ENCODE results near the gene NARS2. TPM values are rescaled to one million over a fixed set of nuclear protein-coding genes. Genes with fewer than 3 reads are reported as not detected.

The NARS2 gene
- total RNA-seq, 6 donors from 2014 or later, result 7.7 to 45.1 (median 15.5) TPM

DNA sequence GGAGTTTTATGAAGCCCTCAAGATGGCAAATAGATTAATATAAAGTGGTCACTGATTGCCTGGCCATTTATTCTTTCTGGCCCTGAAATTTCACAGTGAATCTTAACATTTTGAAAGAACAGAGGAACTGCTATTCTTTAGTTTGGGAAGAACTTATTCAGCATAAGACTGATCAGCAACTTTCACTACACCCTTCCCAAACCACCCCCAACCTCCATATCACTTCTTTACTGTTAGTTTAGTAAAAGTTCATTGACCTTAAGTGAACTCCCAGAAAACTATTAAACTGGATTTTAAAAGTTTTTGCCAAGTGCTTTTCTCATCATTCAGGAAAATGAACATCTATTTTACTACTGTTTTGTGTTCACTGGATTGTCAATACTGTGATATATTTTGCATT lies 77.4 kb downstream of the NARS2 start:
- TF ChIP-seq, protein P1, sequence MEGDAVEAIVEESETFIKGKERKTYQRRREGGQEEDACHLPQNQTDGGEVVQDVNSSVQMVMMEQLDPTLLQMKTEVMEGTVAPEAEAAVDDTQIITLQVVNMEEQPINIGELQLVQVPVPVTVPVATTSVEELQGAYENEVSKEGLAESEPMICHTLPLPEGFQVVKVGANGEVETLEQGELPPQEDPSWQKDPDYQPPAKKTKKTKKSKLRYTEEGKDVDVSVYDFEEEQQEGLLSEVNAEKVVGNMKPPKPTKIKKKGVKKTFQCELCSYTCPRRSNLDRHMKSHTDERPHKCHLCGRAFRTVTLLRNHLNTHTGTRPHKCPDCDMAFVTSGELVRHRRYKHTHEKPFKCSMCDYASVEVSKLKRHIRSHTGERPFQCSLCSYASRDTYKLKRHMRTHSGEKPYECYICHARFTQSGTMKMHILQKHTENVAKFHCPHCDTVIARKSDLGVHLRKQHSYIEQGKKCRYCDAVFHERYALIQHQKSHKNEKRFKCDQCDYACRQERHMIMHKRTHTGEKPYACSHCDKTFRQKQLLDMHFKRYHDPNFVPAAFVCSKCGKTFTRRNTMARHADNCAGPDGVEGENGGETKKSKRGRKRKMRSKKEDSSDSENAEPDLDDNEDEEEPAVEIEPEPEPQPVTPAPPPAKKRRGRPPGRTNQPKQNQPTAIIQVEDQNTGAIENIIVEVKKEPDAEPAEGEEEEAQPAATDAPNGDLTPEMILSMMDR (IDR thresholded peaks at IDR 0.05), result no peak
- TF ChIP-seq EP300 (IDR thresholded peaks at IDR 0.05), result no peak
- TF ChIP-seq POLR2A (IDR thresholded peaks at IDR 0.05), result no peak
- H3K27ac ChIP-seq, result no peak overlapping the region
- H3K9me3 ChIP-seq, result no peaks in the 10 kb centered on the region
- H3K4me1 ChIP-seq, result peaks cover 0 to 6% (median 0%) of the 10 kb centered on the region in 4 donors
- ATAC-seq (ENCODE audit: low FRiP score in 2 of 2) (no peak), DNase-seq (no peak)
- no peaks in the 10 kb centered on the region for H3K27me3 ChIP-seq
- H3K36me3 ChIP-seq, result no peaks in the 10 kb centered on the region
- H3K4me3 ChIP-seq, result no peak overlapping the region

DNA sequence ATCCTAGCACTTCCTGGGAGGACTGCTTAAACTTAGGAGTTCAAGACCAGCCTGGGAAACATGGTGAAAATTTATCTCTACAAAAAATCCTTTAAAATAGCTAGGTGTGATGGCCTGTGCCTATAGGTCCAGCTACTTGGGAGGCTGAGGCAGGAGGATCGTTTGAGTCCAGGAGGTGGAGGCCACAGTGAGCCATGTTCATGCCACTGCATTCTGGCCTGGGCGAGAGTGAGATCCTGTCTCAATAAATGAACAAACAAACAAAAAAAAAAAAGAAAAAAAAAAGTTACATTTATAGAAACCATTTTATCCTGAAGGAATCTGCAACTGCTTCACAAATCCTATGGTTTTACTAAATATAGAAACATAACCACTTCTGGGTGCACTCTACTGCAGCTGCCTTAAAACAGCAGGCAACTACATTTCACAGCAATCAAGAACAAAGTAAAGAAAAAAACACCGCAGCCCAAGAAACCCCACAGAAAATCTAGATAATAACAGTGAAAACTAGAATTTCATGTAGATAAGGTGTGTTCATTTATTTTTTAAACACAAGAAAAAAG lies 81.2 kb downstream of the NARS2 start:
- H3K27me3 ChIP-seq, result no peaks in the 10 kb centered on the region
- no peak for TF ChIP-seq EP300 (IDR thresholded peaks at IDR 0.05)
- TF ChIP-seq, protein P1 (IDR thresholded peaks at IDR 0.05), result no peak
- H3K36me3 ChIP-seq, result peaks cover 0 to 4% (median 0%) of the 10 kb centered on the region in 4 donors
- no peak overlapping the region for H3K4me3 ChIP-seq
- no peak for DNase-seq
- 76 to 87% methylated on average over 3 of the region's 3 CpGs for WGBS, 2 donors
- peaks cover 0 to 6% (median 0%) of the 10 kb centered on the region in 4 donors for H3K4me1 ChIP-seq
- ATAC-seq (ENCODE audit: low FRiP score in 2 of 2), result no peak
- peak overlapping the region in 2 of 4 donors; percentile 52 to 56 for H3K27ac ChIP-seq
- no peaks in the 10 kb centered on the region for H3K9me3 ChIP-seq

DNA sequence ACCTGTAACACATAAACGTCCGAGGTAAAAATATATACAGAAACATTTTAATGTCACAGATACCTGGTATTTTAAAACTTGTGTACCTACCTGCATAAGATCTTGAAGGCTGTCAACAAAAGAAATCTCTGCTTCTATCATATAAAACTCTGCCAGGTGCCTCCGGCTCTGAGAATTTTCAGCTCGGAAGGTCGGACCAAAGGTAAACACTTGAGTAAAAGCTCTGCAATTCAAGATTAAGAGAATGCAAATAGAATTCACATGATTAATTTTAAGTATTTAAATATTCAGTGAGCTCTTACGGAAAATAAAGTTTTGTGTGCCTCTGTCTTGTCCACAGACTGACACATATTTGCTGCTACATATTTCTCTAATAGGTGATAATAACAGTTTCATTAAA lies 81.7 kb downstream of the NARS2 start:
- ATAC-seq (ENCODE audit: low FRiP score in 2 of 2) (no peak), DNase-seq (no peak)
- peak overlapping the region in 2 of 4 donors; percentile 52 to 56 for H3K27ac ChIP-seq
- peak overlapping the region in 1 of 4 donors; percentile 0 for H3K4me3 ChIP-seq
- peaks cover 0 to 4% (median 0%) of the 10 kb centered on the region in 4 donors for H3K36me3 ChIP-seq
- WGBS, 2 donors, result 68 to 78% methylated on average over 6 of the region's 6 CpGs
- H3K4me1 ChIP-seq, result peaks cover 0 to 6% (median 0%) of the 10 kb centered on the region in 4 donors
- TF ChIP-seq, protein P1 (IDR thresholded peaks at IDR 0.05), result no peak
- TF ChIP-seq EP300 (IDR thresholded peaks at IDR 0.05) (no peak), POLR2AphosphoS5 (IDR thresholded peaks at IDR 0.05) (no peak), POLR2A (IDR thresholded peaks at IDR 0.05) (no peak)
- no peaks in the 10 kb centered on the region for H3K27me3 ChIP-seq
- no peaks in the 10 kb centered on the region for H3K9me3 ChIP-seq

DNA sequence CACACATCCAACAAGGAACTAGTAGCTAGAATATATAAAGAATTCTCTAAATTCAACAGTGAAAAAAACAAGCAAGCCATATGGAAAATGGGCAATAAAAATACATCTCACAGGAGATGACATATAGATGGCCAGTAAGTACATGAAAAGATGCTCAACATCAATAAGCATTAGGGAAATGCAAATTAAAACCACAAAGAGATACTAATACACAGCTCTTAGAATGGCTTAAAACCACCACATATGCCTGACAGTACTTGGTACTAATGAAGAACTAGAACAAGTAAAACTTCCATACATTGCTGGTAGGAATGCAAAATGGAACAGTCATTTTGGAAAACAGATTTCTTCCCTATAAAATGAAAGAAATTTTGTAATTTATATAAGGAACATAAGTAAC lies 85.5 kb downstream of the NARS2 start:
- TF ChIP-seq POLR2AphosphoS5 (IDR thresholded peaks at IDR 0.05) (no peak), EP300 (IDR thresholded peaks at IDR 0.05) (no peak), POLR2A (IDR thresholded peaks at IDR 0.05) (no peak)
- TF ChIP-seq, protein P1 (IDR thresholded peaks at IDR 0.05), result no peak
- H3K4me3 ChIP-seq, result no peak overlapping the region
- H3K27me3 ChIP-seq, result no peaks in the 10 kb centered on the region
- ATAC-seq (ENCODE audit: low FRiP score in 2 of 2) (no peak), DNase-seq (no peak)
- peaks cover 0 to 8% (median 0%) of the 10 kb centered on the region in 4 donors for H3K36me3 ChIP-seq
- H3K27ac ChIP-seq, result no peak overlapping the region
- no peaks in the 10 kb centered on the region for H3K9me3 ChIP-seq
- H3K4me1 ChIP-seq, result peaks cover 0 to 5% (median 0%) of the 10 kb centered on the region in 4 donors

GRCh38 chr11:78478536-78478935 lies 96.1 kb downstream of the NARS2 start:
- H3K4me3 ChIP-seq, result no peak overlapping the region
- WGBS, 2 donors, result 98 to 100% methylated on average over 2 of the region's 2 CpGs
- peaks cover 0 to 10% (median 0%) of the 10 kb centered on the region in 4 donors for H3K36me3 ChIP-seq
- TF ChIP-seq, protein P1 (IDR thresholded peaks at IDR 0.05), result no peak
- TF ChIP-seq POLR2AphosphoS5 (IDR thresholded peaks at IDR 0.05) (no peak), POLR2A (IDR thresholded peaks at IDR 0.05) (no peak), EP300 (IDR thresholded peaks at IDR 0.05) (no peak)
- no peaks in the 10 kb centered on the region for H3K9me3 ChIP-seq
- no peak for ATAC-seq (ENCODE audit: low FRiP score in 2 of 2)
- H3K27me3 ChIP-seq, result no peaks in the 10 kb centered on the region
- DNase-seq, result no peak
- H3K27ac ChIP-seq, result no peak overlapping the region
- no peaks in the 10 kb centered on the region for H3K4me1 ChIP-seq
